ENCODE data around the gene TENT5A.
"Not testable (repeated sequence)": the region's sequence is repeated elsewhere in the genome, so short reads cannot be mapped to it uniquely, and the experiment has no call there.

The TENT5A gene

GRCh38 chr6:81752084-81752920, at the start of gene TENT5A:
Gene TENT5A (minus strand): TSS chr6:81752681. CDS start chr6:81752141, 540 bp downstream.
- DNase-seq (ENCODE audit: low read depth): peak; percentile 72

- DNase-seq (ENCODE audit: low read depth): no peak
Measured at GRCh38 chr6:81801489-81801888, 49.0 kb upstream of the TENT5A start.

GRCh38 chr6:81800666-81801065, 48.2 kb upstream of the TENT5A start:
- no peak for DNase-seq (ENCODE audit: low read depth)

- no peak for DNase-seq (ENCODE audit: low read depth)
Measured at GRCh38 chr6:81799323-81799722, 46.8 kb upstream of the TENT5A start.

- no peak for DNase-seq (ENCODE audit: low read depth)
Measured at GRCh38 chr6:81797591-81797990, 45.1 kb upstream of the TENT5A start.

- DNase-seq (ENCODE audit: low read depth): no peak
Measured at GRCh38 chr6:81795890-81796289, 43.4 kb upstream of the TENT5A start.

- no peak for DNase-seq (ENCODE audit: low read depth)
Measured at GRCh38 chr6:81793821-81794475, 41.5 kb upstream of the TENT5A start.

- no peak for DNase-seq (ENCODE audit: low read depth)
Measured at GRCh38 chr6:81792826-81793225, 40.3 kb upstream of the TENT5A start.

GRCh38 chr6:81791756-81792155, 39.3 kb upstream of the TENT5A start:
- no peak for DNase-seq (ENCODE audit: low read depth)

GRCh38 chr6:81790034-81790433, 37.6 kb upstream of the TENT5A start:
- no peak for DNase-seq (ENCODE audit: low read depth)

GRCh38 chr6:81789291-81789690, 36.8 kb upstream of the TENT5A start:
- DNase-seq (ENCODE audit: low read depth): no peak

GRCh38 chr6:81788748-81789147, 36.3 kb upstream of the TENT5A start:
- no peak for DNase-seq (ENCODE audit: low read depth)

GRCh38 chr6:81787313-81788068, 35.0 kb upstream of the TENT5A start:
- no peak for DNase-seq (ENCODE audit: low read depth)

GRCh38 chr6:81786150-81786549, 33.7 kb upstream of the TENT5A start:
- no peak for DNase-seq (ENCODE audit: low read depth)

GRCh38 chr6:81785377-81785776, 32.9 kb upstream of the TENT5A start:
- DNase-seq (ENCODE audit: low read depth): no peak

GRCh38 chr6:81783893-81784292, 31.4 kb upstream of the TENT5A start:
- no peak for DNase-seq (ENCODE audit: low read depth)

- DNase-seq (ENCODE audit: low read depth): no peak
Measured at GRCh38 chr6:81781624-81782023, 29.1 kb upstream of the TENT5A start.

GRCh38 chr6:81777586-81778268, 25.2 kb upstream of the TENT5A start:
- no peak for DNase-seq (ENCODE audit: low read depth)

- DNase-seq (ENCODE audit: low read depth): not testable (repeated sequence)
Measured at GRCh38 chr6:81776219-81776618, 23.7 kb upstream of the TENT5A start.

GRCh38 chr6:81774542-81774941, 22.1 kb upstream of the TENT5A start:
- no peak for DNase-seq (ENCODE audit: low read depth)

- DNase-seq (ENCODE audit: low read depth): no peak
Measured at GRCh38 chr6:81773887-81774286, 21.4 kb upstream of the TENT5A start.

- DNase-seq (ENCODE audit: low read depth): no peak
Measured at GRCh38 chr6:81772741-81773140, 20.3 kb upstream of the TENT5A start.
